Naive B cell (primary cell): ENCODE results near the gene ARHGAP25. TPM values are rescaled to one million over a fixed set of nuclear protein-coding genes. Genes with fewer than 3 reads are reported as not detected.

Experiments
- ATAC-seq, 2 donors: fragments of 150-1000 bp; cut with Tn5 transposase; 2 replicates each; pipeline ENCODE4 v1.10.0; 2021; ENCODE audit warnings: low read depth in 2 of 2, mild to moderate bottlenecking in 2 of 2, moderate library complexity in 2 of 2
- DNase-seq: peaks from one replicate; pipeline ENCODE4 v3.0.0; 2022
- H3K27ac Mint-ChIP-seq, 6 donors: one replicate each; pipeline ENCODE4 v1.8.0; 2020 to 2022; ENCODE audit warnings: mild to moderate bottlenecking in 6 of 6, mixed read lengths in 6 of 6, moderate library complexity in 5 of 6, inconsistent platforms in 2 of 6
- H3K27me3 Mint-ChIP-seq, 3 donors: one replicate each; pipeline ENCODE4 v1.8.0; 2021 to 2022; ENCODE audit warnings: mixed read lengths in 3 of 3, mild to moderate bottlenecking in 1 of 3
- H3K36me3 Mint-ChIP-seq, 2 donors: one replicate each; pipeline ENCODE4 v1.8.0; 2020 to 2022; ENCODE audit warnings: mixed read lengths in 2 of 2, inconsistent platforms in 1 of 2, mild to moderate bottlenecking in 1 of 2
- H3K4me1 Mint-ChIP-seq, 3 donors: one replicate each; pipeline ENCODE4 v1.8.0; 2020 to 2022; ENCODE audit warnings: mixed read lengths in 3 of 3, inconsistent platforms in 1 of 3, mild to moderate bottlenecking in 1 of 3, moderate library complexity in 1 of 3
- H3K4me3 Mint-ChIP-seq, 8 donors: one replicate each; pipeline ENCODE4 v1.8.0; 2020 to 2022; ENCODE audit warnings: mild to moderate bottlenecking in 8 of 8, mixed read lengths in 8 of 8, moderate library complexity in 8 of 8, inconsistent platforms in 2 of 8
- H3K9me3 Mint-ChIP-seq, 7 donors: one replicate each; pipeline ENCODE4 v1.8.0; 2020 to 2022; ENCODE audit warnings: mixed read lengths in 7 of 7, mild to moderate bottlenecking in 5 of 7, inconsistent platforms in 2 of 7, moderate library complexity in 1 of 7
- polyA plus RNA-seq, 6 donors: library from polyadenylated mRNA; unstranded; fragments of 300-500 nt; fragmentation: Illumina TruSeq; gene quantifications; one replicate each; pipeline ENCODE4 v1.2.3, GENCODE V29; 2021; ENCODE audit warnings: low read depth in 6 of 6

Gene ARHGAP25
- polyA plus RNA-seq, 6 donors from 2014 or later, result 45.1 to 164 (median 107) TPM

- peaks cover 0 to 3% (median 0%) of the 10 kb centered on the region in 7 donors for H3K9me3 Mint-ChIP-seq
- peaks cover 17 to 38% of the 10 kb centered on the region in 2 donors for H3K36me3 Mint-ChIP-seq
- peaks cover 80 to 85% (median 83%) of the 10 kb centered on the region in 3 donors for H3K4me1 Mint-ChIP-seq
- H3K4me3 Mint-ChIP-seq, result peak overlapping the region; percentile 89 to 97 (median 92)
- peak overlapping the region; percentile 99 to 100 (median 99) for H3K27ac Mint-ChIP-seq
- H3K27me3 Mint-ChIP-seq, result no peaks in the 10 kb centered on the region
- ATAC-seq, result peak in 1 of 2 donors; percentile 17
- no peak for DNase-seq
These were observed 41.5 kb downstream of the ARHGAP25 start for GRCh38 chr2:68776124-68776523.

- Mint-ChIP-seq H3K27ac (peak overlapping the region; percentile 55 to 97 (median 94)), H3K36me3 (peaks cover 32 to 46% of the 10 kb centered on the region in 2 donors), H3K4me1 (peaks cover 61 to 65% (median 62%) of the 10 kb centered on the region in 3 donors), H3K9me3 (no peaks in the 10 kb centered on the region), H3K27me3 (no peaks in the 10 kb centered on the region), H3K4me3 (peak overlapping the region; percentile 56 to 86 (median 70))
- ATAC-seq, result no peak
- DNase-seq, result no peak
These were observed 45.0 kb downstream of the ARHGAP25 start for GRCh38 chr2:68779595-68779994.

GRCh38 chr2:68784188-68784587 lies 49.6 kb downstream of the ARHGAP25 start:
- peaks cover 15 to 26% of the 10 kb centered on the region in 2 donors for H3K36me3 Mint-ChIP-seq
- ATAC-seq (peak; percentile 56 to 62), DNase-seq (no peak)
- H3K27me3 Mint-ChIP-seq, result no peaks in the 10 kb centered on the region
- H3K4me1 Mint-ChIP-seq, result peaks cover 29 to 38% (median 34%) of the 10 kb centered on the region in 3 donors
- H3K9me3 Mint-ChIP-seq, result peaks cover 0 to 4% (median 0%) of the 10 kb centered on the region in 7 donors
- H3K27ac Mint-ChIP-seq, result no peak overlapping the region
- H3K4me3 Mint-ChIP-seq, result no peak overlapping the region

GRCh38 chr2:68784915-68785314 lies 50.3 kb downstream of the ARHGAP25 start:
- no peak for DNase-seq
- no peak for ATAC-seq
- H3K9me3 Mint-ChIP-seq, result peaks cover 0 to 4% (median 0%) of the 10 kb centered on the region in 7 donors
- H3K27ac Mint-ChIP-seq, result no peak overlapping the region
- H3K27me3 Mint-ChIP-seq, result no peaks in the 10 kb centered on the region
- H3K36me3 Mint-ChIP-seq, result peaks cover 15 to 20% of the 10 kb centered on the region in 2 donors
- no peak overlapping the region for H3K4me3 Mint-ChIP-seq
- peaks cover 23 to 36% (median 33%) of the 10 kb centered on the region in 3 donors for H3K4me1 Mint-ChIP-seq

GRCh38 chr2:68787356-68787755 lies 52.7 kb downstream of the ARHGAP25 start:
- H3K9me3 Mint-ChIP-seq, result peaks cover 0 to 4% (median 0%) of the 10 kb centered on the region in 7 donors
- no peaks in the 10 kb centered on the region for H3K27me3 Mint-ChIP-seq
- H3K4me3 Mint-ChIP-seq, result peak overlapping the region in 1 of 8 donors; percentile 36
- peaks cover 9 to 27% of the 10 kb centered on the region in 2 donors for H3K36me3 Mint-ChIP-seq
- ATAC-seq (peak; percentile 8 to 10), DNase-seq (peak; percentile 38)
- peaks cover 2 to 38% (median 34%) of the 10 kb centered on the region in 3 donors for H3K4me1 Mint-ChIP-seq
- H3K27ac Mint-ChIP-seq, result no peak overlapping the region

GRCh38 chr2:68789603-68790002 lies 55.0 kb downstream of the ARHGAP25 start:
- ATAC-seq, result peak; percentile 92
- Mint-ChIP-seq H3K27me3 (no peaks in the 10 kb centered on the region), H3K4me3 (peak overlapping the region in 7 of 8 donors; percentile 42 to 89 (median 65)), H3K27ac (peak overlapping the region in 1 of 6 donors; percentile 100), H3K4me1 (peaks cover 24 to 51% (median 45%) of the 10 kb centered on the region in 3 donors), H3K9me3 (peaks cover 0 to 4% (median 0%) of the 10 kb centered on the region in 7 donors), H3K36me3 (peaks cover 16 to 35% of the 10 kb centered on the region in 2 donors)
- DNase-seq, result peak; percentile 95

GRCh38 chr2:68790600-68790999 lies 56.0 kb downstream of the ARHGAP25 start:
- Mint-ChIP-seq H3K9me3 (peaks cover 0 to 4% (median 0%) of the 10 kb centered on the region in 7 donors), H3K27me3 (no peaks in the 10 kb centered on the region), H3K27ac (peak overlapping the region in 1 of 6 donors; percentile 100), H3K36me3 (peaks cover 22 to 44% of the 10 kb centered on the region in 2 donors), H3K4me3 (peak overlapping the region in 7 of 8 donors; percentile 28 to 74 (median 57)), H3K4me1 (peaks cover 34 to 61% (median 55%) of the 10 kb centered on the region in 3 donors)
- no peak for DNase-seq
- no peak for ATAC-seq

GRCh38 chr2:68791914-68792313 lies 57.3 kb downstream of the ARHGAP25 start:
- H3K36me3 Mint-ChIP-seq, result peaks cover 31 to 54% of the 10 kb centered on the region in 2 donors
- H3K27ac Mint-ChIP-seq, result peak overlapping the region in 1 of 6 donors; percentile 100
- H3K27me3 Mint-ChIP-seq, result no peaks in the 10 kb centered on the region
- H3K4me1 Mint-ChIP-seq, result peaks cover 47 to 74% (median 68%) of the 10 kb centered on the region in 3 donors
- peak overlapping the region; percentile 6 to 76 (median 61) for H3K4me3 Mint-ChIP-seq
- H3K9me3 Mint-ChIP-seq, result peaks cover 0 to 9% (median 0%) of the 10 kb centered on the region in 7 donors
- DNase-seq, result no peak
- no peak for ATAC-seq

- H3K27me3 Mint-ChIP-seq, result no peaks in the 10 kb centered on the region
- peaks cover 0 to 6% (median 0%) of the 10 kb centered on the region in 7 donors for H3K9me3 Mint-ChIP-seq
- DNase-seq (no peak), ATAC-seq (no peak)
- H3K36me3 Mint-ChIP-seq, result peaks cover 34 to 58% of the 10 kb centered on the region in 2 donors
- H3K27ac Mint-ChIP-seq, result peak overlapping the region in 4 of 6 donors; percentile 82 to 93 (median 88)
- H3K4me3 Mint-ChIP-seq, result peak overlapping the region; percentile 3 to 69 (median 40)
- peaks cover 55 to 79% (median 71%) of the 10 kb centered on the region in 3 donors for H3K4me1 Mint-ChIP-seq
These were observed 58.1 kb downstream of the ARHGAP25 start for GRCh38 chr2:68792751-68793150.

GRCh38 chr2:68796295-68796905 lies 61.8 kb downstream of the ARHGAP25 start:
- H3K4me3 Mint-ChIP-seq, result peak overlapping the region; percentile 10 to 87 (median 71)
- peaks cover 71 to 87% (median 86%) of the 10 kb centered on the region in 3 donors for H3K4me1 Mint-ChIP-seq
- ATAC-seq (peak; percentile 85 to 89), DNase-seq (peak; percentile 68)
- peak overlapping the region in 4 of 6 donors; percentile 92 to 95 (median 94) for H3K27ac Mint-ChIP-seq
- H3K27me3 Mint-ChIP-seq, result no peaks in the 10 kb centered on the region
- H3K36me3 Mint-ChIP-seq, result peaks cover 56 to 68% of the 10 kb centered on the region in 2 donors
- peaks cover 0 to 5% (median 0%) of the 10 kb centered on the region in 7 donors for H3K9me3 Mint-ChIP-seq

- Mint-ChIP-seq H3K9me3 (peaks cover 0 to 5% (median 0%) of the 10 kb centered on the region in 7 donors), H3K27ac (peak overlapping the region; percentile 66 to 95 (median 87)), H3K36me3 (peaks cover 49 to 52% of the 10 kb centered on the region in 2 donors), H3K4me1 (peaks cover 53 to 75% (median 68%) of the 10 kb centered on the region in 3 donors), H3K4me3 (peak overlapping the region in 1 of 8 donors; percentile 56), H3K27me3 (no peaks in the 10 kb centered on the region)
- no peak for DNase-seq
- ATAC-seq, result no peak
These were observed 64.0 kb downstream of the ARHGAP25 start for GRCh38 chr2:68798569-68798968.

- Mint-ChIP-seq H3K27me3 (no peaks in the 10 kb centered on the region), H3K9me3 (peaks cover 0 to 5% (median 0%) of the 10 kb centered on the region in 7 donors), H3K27ac (peak overlapping the region; percentile 55 to 90 (median 76)), H3K4me1 (peaks cover 50 to 68% (median 64%) of the 10 kb centered on the region in 3 donors), H3K4me3 (peak overlapping the region in 1 of 8 donors; percentile 57), H3K36me3 (peaks cover 47 to 49% of the 10 kb centered on the region in 2 donors)
- ATAC-seq, result no peak
- no peak for DNase-seq
These were observed 64.8 kb downstream of the ARHGAP25 start for GRCh38 chr2:68799140-68800026.

GRCh38 chr2:68800027-68800401 lies 65.4 kb downstream of the ARHGAP25 start:
- Mint-ChIP-seq H3K27me3 (no peaks in the 10 kb centered on the region), H3K27ac (peak overlapping the region; percentile 61 to 90 (median 88)), H3K36me3 (peaks cover 44 to 48% of the 10 kb centered on the region in 2 donors), H3K4me1 (peaks cover 47 to 68% (median 57%) of the 10 kb centered on the region in 3 donors), H3K4me3 (no peak overlapping the region), H3K9me3 (peaks cover 0 to 5% (median 0%) of the 10 kb centered on the region in 7 donors)
- ATAC-seq (no peak), DNase-seq (no peak)
